Panc1 (cell line): Measurements from ENCODE around the gene PIK3R5.

Source experiments
- POLR2AphosphoS5 ChIP-seq: IDR thresholded peaks from 2 replicates; pipeline ENCODE4 v1.6.1; 2012; ENCODE audit warnings: mild to moderate bottlenecking, low read depth, low read length, moderate library complexity
- SIN3A ChIP-seq: IDR thresholded peaks from 2 replicates; pipeline ENCODE4 v1.6.1; 2012; ENCODE audit warnings: low read depth, mild to moderate bottlenecking, low read length, moderate library complexity, borderline replicate concordance; ENCODE audit not compliant: insufficient read depth
- TCF7L2 ChIP-seq: IDR thresholded peaks from 2 replicates; pipeline ENCODE4 v1.6.1; 2011; ENCODE audit warnings: mild to moderate bottlenecking, low read depth, low read length, inconsistent platforms
- TF ChIP-seq, protein P1 (sequence below): fragments of 450-650 bp; IDR thresholded peaks from 2 replicates; pipeline ENCODE4 v1.5.1; 2017; ENCODE audit warnings: mild to moderate bottlenecking
- TF ChIP-seq, protein P2 (sequence below), 2 experiments: IDR thresholded peaks; 2 replicates each; pipeline ENCODE4 v1.6.1; 2011 to 2012; ENCODE audit warnings: low read depth in 2 of 2, control low read depth in 1 of 2, low read length in 1 of 2, mild to moderate bottlenecking in 1 of 2, moderate library complexity in 1 of 2; ENCODE audit not compliant: insufficient read depth in 1 of 2

DNA sequence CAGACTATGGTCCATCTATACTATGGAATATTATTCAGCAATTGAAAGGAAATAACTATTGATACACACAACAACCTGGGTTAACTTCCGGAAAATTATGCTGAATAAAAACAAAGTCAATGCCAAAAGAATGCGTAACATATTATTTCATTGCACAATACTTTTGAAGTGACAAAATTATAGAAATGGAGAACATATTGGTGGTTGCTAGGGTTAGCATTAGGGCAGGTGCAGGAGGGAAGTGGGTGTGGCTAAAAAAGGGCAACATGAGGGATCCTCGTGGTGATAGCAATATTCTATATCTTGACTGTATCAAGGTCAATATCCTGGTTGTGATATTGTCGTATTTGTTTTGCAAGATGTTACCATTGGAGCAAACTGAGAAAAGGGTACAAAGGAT, 34.9 kb downstream of the PIK3R5 start:
- TF ChIP-seq, protein P1, sequence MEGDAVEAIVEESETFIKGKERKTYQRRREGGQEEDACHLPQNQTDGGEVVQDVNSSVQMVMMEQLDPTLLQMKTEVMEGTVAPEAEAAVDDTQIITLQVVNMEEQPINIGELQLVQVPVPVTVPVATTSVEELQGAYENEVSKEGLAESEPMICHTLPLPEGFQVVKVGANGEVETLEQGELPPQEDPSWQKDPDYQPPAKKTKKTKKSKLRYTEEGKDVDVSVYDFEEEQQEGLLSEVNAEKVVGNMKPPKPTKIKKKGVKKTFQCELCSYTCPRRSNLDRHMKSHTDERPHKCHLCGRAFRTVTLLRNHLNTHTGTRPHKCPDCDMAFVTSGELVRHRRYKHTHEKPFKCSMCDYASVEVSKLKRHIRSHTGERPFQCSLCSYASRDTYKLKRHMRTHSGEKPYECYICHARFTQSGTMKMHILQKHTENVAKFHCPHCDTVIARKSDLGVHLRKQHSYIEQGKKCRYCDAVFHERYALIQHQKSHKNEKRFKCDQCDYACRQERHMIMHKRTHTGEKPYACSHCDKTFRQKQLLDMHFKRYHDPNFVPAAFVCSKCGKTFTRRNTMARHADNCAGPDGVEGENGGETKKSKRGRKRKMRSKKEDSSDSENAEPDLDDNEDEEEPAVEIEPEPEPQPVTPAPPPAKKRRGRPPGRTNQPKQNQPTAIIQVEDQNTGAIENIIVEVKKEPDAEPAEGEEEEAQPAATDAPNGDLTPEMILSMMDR: no peak
- TF ChIP-seq, protein P2, sequence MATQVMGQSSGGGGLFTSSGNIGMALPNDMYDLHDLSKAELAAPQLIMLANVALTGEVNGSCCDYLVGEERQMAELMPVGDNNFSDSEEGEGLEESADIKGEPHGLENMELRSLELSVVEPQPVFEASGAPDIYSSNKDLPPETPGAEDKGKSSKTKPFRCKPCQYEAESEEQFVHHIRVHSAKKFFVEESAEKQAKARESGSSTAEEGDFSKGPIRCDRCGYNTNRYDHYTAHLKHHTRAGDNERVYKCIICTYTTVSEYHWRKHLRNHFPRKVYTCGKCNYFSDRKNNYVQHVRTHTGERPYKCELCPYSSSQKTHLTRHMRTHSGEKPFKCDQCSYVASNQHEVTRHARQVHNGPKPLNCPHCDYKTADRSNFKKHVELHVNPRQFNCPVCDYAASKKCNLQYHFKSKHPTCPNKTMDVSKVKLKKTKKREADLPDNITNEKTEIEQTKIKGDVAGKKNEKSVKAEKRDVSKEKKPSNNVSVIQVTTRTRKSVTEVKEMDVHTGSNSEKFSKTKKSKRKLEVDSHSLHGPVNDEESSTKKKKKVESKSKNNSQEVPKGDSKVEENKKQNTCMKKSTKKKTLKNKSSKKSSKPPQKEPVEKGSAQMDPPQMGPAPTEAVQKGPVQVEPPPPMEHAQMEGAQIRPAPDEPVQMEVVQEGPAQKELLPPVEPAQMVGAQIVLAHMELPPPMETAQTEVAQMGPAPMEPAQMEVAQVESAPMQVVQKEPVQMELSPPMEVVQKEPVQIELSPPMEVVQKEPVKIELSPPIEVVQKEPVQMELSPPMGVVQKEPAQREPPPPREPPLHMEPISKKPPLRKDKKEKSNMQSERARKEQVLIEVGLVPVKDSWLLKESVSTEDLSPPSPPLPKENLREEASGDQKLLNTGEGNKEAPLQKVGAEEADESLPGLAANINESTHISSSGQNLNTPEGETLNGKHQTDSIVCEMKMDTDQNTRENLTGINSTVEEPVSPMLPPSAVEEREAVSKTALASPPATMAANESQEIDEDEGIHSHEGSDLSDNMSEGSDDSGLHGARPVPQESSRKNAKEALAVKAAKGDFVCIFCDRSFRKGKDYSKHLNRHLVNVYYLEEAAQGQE (IDR thresholded peaks at IDR 0.05; ENCODE audit: insufficient read depth in 1 of 2, low read depth in 2 of 2, low read length in 1 of 2): no peak
- TF ChIP-seq POLR2AphosphoS5 (no peak), SIN3A (no peak), TCF7L2 (no peak)
